Activated CD4-positive, alpha-beta T cell treated with anti-CD3 and anti-CD28 coated beads, Interleukin-2, amount 50 U/mL, for 24 hours (primary cell): ENCODE measurements around the gene TOR3A.
A peak's percentile ranks its signal among the peaks of the same experiment; 100 is the strongest.

ENCODE experiments used
- DNase-seq, 2 donors: peaks; one replicate each; pipeline ENCODE4 v3.0.0-alpha.2; 2020; ENCODE audit warnings: low read depth in 1 of 2, low spot score in 1 of 2

TOR3A gene

GRCh38 chr1:179061360-179062282, 20.2 kb upstream of the TOR3A start:
- DNase-seq = no peak

DNA sequence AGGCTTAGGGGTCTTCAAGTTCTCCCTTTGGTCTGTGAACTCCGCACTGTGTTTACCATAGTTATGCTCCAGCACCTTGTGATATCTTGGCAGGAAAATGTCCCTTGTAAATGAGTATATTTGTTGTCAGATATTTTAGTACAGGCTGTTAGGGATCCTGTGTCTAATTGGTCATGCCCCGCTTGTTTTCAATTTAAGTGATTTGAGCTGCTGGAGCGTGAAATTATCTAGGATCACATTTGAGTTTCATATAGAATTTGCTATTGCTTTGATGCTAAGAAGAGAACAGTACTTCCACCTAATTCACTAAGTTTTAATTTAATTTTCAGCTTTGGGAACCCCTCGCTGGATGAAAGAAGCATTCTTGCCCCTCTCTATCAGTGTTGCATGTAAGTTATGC, 15.4 kb upstream of the TOR3A start:
- no peak for DNase-seq

GRCh38 chr1:179077396-179077795, 4.5 kb upstream of the TOR3A start:
- no peak for DNase-seq

- peak in 1 of 2 donors; percentile 45 for DNase-seq
Measured at GRCh38 chr1:179079113-179079761, 2.6 kb upstream of the TOR3A start.

DNA sequence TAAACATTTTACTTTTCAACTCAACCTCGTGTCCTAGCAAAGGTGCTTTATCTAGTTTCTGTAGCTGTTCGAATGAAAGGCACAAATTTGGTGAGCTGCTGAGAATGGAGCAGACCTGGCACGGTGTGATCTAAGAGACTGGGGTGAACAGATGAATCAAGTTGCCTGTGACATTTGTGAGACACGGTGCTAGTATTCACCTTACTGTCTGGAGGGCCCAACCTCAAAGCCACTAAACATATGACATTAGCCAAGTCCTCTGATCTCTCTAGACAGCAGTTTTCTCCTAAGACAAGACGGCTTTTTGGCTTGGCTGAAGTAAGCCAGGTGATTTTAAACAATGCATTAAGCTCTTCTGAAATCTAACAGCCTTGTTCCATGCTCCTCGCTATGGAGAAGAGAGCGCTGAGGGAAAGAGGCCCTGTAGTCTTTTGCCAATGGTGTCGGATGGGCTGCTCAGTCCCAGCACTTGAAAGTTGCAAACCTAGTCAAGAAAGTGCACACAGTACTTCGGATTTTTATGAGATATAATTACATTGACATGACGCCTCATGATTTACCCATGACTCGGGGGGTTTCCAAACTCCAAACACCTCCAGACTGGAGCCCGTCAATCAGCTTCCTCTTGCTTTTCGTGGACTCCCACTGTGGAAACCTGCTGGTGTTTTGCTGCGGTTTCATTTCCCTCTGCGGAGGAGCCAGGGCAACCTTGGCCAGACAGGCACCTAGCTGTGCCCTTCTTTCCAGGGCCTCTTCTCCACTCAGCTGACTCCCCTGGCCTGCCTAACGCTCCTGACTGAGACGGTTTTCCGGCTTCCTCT, 794 bp upstream of the TOR3A start:
- peak in 1 of 2 donors; percentile 25 for DNase-seq

DNA sequence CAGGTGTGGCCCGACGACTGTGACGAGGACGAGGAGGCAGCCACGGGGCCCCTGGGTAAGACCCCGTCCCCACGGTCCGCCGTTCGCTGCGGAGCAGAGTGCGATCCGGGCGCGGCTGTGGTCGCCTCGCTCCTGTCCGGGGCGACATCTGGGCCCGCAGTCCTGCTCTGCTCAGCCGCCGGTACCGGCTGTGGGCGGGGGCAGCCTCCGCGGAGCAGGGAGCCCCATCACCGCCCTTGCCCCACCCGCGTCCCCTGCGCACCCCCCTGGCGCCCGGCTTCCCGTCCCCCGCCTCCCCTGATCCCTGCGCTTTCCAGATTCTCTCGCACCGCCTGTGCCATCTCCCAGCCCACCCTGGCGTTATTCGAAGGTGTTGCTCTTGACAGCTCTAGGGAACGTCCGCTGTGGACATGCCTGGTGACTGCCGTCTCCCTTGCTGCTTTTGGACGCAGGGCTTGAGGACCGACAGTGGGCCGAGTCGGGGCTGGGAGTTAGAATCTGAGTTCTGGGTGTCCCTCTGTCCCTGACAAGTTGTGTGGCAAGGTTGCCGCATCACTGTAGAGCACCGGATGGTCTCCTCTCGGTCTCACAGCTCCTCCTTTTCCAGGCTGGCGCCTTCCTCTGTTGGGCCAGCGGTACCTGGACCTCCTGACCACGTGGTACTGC, 596 bp downstream of the TOR3A start:
- peak; percentile 6 to 13 for DNase-seq

- DNase-seq = peak; percentile 9
Measured at GRCh38 chr1:179082999-179083335, 1.1 kb downstream of the TOR3A start.

GRCh38 chr1:179083533-179083932, 1.7 kb downstream of the TOR3A start:
- no peak for DNase-seq

DNA sequence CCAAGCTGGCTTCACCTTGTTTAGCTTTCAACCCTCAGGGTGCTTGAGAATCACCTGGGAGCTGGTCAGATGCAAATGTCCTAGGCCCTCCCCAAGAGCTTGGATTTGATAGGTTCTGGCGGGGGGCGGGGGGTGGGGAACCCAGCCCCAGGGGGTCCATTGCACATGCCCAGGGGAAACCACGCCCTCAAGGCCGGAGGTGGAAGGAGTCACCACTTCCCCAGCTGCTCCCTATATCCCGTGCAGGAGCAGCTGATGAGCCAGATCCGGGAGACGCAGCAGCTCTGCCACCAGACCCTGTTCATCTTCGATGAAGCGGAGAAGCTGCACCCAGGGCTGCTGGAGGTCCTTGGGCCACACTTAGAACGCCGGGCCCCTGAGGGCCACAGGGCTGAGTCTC, 5.8 kb downstream of the TOR3A start:
- DNase-seq = no peak

DNA sequence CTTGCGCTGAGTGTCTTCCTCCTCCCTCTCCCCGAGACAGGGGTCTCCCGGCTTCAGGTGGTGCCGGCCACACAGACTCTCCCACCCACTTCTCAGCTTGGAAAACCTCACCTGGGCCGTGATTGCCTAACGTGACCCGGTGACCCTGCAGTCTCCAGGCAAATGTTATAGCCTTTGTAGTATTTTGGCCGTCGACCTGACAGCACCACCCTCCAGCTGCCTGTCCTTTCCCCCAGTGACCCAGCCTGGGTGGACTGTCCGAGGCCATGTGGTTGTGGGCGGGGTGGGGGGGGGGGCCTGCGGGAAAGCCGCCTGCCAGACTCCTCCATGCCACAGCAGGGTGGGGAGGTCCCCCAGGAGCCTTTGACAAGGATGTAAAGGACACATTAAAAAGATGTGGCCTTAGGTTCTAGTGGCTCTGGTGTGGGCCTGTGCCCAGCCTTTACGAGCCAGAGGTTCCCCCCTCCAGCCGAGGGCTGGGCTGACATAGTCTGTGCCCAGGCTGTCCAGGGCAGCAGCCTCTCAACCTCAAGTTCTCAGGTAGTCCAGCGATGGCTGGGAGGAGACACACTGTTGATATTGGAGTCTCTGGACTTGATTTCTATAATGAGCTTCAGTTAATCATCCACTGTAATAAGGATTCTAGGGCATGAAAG, 8.1 kb downstream of the TOR3A start:
- no peak for DNase-seq

- no peak for DNase-seq
Measured at GRCh38 chr1:179090522-179090921, 8.7 kb downstream of the TOR3A start.

- no peak for DNase-seq
Measured at GRCh38 chr1:179090923-179091322, 9.1 kb downstream of the TOR3A start.

DNA sequence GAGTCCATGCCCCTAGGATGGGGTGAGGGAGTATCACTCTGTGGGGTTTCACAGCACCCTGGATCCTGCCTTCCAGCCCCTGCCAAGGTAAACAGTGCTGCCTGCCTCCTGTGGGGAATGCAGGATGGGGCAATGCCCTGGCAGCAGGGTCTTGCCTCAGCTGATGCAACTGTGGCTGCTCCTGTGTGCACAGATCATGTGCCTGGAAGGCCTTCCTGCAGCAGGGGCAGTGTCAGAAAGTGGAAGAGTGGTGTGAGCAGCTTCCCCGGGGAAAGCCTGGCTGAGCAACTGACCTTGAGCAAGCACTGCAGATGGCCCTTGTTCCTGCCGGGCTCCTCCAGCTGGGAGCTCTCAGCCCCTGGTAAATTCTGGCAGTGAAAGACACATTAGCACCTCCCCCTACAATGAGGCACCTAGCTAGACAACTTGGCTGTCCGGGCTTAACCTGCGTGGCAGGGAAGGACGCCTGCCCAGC, 9.9 kb downstream of the TOR3A start:
- DNase-seq = no peak

DNA sequence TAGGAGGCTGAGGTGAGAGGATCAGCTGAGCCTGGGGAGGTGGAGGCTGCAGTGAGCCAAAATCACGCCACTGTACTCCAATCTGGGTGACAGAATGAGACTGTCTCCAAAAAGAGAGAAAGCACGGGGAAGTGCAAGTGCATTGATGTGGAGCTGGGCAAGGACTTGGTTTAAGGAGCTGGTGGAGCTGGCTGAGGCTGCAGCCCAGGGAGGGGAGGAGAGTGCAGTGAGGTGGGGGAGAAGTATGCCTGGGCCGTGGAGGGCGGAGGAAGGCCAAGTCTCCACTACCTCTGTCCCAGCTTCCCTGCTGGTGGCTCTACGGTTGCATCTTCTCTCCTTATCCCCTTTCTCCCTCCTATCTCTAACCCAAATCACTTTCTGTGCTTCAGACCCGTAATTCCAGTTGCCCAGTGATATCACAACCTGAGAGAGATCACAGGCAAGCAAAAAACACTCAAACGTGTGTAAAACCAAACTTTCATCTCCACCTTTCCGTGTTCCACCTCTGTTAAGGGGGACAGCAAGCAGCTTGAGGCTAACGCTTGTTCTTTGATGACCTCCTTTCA, 11.1 kb downstream of the TOR3A start:
- DNase-seq = no peak

- DNase-seq = no peak
Measured at GRCh38 chr1:179094818-179095217, 12.9 kb downstream of the TOR3A start.

- no peak for DNase-seq
Measured at GRCh38 chr1:179095377-179095776, 13.5 kb downstream of the TOR3A start.

DNA sequence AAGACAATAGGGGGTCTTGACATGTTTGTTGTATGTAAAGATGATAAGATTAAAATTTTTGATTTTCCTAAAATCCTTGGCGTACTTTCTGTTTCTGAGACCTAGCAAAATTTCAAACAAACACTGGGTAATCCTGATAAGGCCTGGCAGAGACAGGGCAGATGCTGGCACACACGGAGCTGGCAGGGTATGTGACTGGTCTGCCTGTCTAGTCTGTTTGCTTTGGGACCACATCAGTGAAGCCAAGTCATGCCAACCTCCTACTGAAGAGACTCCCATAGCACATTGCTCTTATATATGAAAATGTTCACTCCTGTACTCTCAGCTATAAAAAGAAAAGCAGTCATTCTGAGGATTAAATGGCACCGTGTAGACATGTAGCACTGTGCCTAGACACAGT, 14.1 kb downstream of the TOR3A start:
- DNase-seq = no peak

GRCh38 chr1:179099891-179100290, 18.0 kb downstream of the TOR3A start:
- DNase-seq = no peak

GRCh38 chr1:179101566-179101965, 19.7 kb downstream of the TOR3A start:
- DNase-seq = no peak

GRCh38 chr1:179103999-179104398, 22.1 kb downstream of the TOR3A start:
- no peak for DNase-seq
